DMS153 treated with DMSO at 0.1 percent for 48 hours (cell line): Measurements from ENCODE around the gene L3MBTL2.
A peak's percentile ranks its signal among the peaks of the same experiment; 100 is the strongest.

Experiments
- DNase-seq: peaks from one replicate; lab custom pipeline; 2025; ENCODE audit not compliant: unreplicated experiment; lab: John Stamatoyannopoulos, UW

L3MBTL2 gene

GRCh38 chr22:41264408-41264941 is 59.4 kb downstream of the L3MBTL2 start:
- no peak for DNase-seq

GRCh38 chr22:41267958-41268357 is 62.8 kb downstream of the L3MBTL2 start:
- no peak for DNase-seq

- DNase-seq, result no peak
Observed at GRCh38 chr22:41271787-41272186, 66.7 kb downstream of the L3MBTL2 start.

DNA sequence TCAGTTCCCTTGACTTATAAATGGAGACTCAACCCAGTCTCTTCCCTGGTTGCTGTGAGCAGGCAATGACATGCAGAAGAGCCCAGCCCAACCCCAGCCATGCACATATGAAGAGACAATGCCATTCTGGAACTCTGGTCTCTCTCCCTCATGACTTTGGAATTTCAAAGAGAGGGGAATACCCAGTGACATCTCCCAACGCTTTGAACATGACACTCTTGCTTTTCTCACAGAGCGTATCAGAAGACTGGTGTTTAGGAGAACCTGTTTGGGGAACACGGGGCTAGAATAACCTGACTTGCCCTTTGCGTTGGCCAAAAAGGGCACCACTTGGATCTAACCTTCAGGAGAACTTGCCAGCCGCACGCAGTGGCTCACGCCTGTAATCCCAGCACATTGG is 68.0 kb downstream of the L3MBTL2 start:
- no peak for DNase-seq

DNA sequence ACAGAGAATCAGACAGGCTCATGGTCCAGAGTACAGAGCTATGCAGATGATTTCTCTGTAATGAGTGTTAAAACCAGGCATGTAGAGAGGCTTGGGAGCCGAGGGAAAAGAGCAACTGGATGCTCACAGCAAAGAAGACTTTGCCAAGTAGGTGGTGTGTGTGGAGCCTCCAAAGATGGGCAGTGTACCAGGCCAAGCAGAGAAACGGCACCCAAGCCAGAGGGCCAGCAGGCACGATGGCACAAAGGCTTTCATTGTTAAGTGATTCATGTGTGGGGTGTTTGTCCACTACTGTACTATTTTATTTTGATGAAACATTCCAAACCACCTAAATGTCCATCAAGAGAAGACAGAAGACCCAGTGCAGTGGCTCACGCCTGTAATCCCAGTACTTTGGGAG is 69.7 kb downstream of the L3MBTL2 start:
- DNase-seq, result no peak

GRCh38 chr22:41280065-41280464 is 75.0 kb downstream of the L3MBTL2 start:
- peak; percentile 11 for DNase-seq

DNA sequence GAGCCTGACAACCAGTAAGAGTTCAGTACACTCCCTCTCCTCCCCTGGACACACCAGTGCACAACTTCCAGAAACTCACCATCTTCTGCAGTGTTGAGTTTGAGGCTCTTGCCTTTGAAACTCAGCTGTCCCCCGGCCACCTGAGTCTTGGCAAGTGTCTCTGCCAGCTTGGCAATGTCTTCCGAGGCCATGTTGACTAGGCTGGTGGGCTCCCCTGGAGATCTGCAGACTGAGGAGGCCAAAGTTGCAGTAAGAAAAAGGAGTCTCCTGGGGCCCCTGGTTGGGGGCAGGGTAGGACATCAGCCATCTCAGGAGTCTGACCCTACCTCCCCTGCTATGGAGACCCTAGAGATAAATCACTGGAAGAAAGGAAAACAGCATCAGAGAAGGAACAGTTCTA is 75.7 kb downstream of the L3MBTL2 start:
- no peak for DNase-seq
